GM19372 (cell line): ENCODE results near the gene GTF3C5.
"Not testable (repeated sequence)": the region's sequence is repeated elsewhere in the genome, so short reads cannot be mapped to it uniquely, and the experiment has no call there.

Source experiments
- ATAC-seq: cut with Tn5 transposase; IDR thresholded peaks from one replicate; pipeline ENCODE4 v1.9.1; 2021; ENCODE audit warnings: mild to moderate bottlenecking, low read depth, moderate library complexity; ENCODE audit not compliant: unreplicated experiment

The GTF3C5 gene

DNA sequence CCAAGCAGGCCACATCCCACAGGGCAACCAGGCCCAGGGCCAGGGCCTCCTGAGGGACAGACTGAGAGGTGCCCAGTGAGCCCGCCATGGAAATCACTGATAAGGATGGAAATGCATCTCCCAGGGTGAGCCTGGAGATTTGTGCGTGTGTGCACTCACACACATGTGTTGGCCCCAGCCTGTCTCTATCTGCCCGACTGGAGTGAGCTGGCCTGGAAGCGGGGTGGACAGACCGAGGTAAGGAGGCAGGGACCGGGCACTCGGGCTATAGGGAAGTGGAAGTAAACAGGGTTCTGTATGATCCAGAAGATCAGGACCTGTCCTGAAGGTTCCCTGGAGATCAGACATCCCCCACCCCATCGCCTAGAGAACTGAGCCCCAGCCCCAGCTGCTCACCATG lies 34.9 kb upstream of the GTF3C5 start:
- ATAC-seq: no peak

- ATAC-seq: no peak
Observed at GRCh38 chr9:132996526-132996925, 34.3 kb upstream of the GTF3C5 start.

- ATAC-seq: no peak
Observed at GRCh38 chr9:132997591-132997990, 33.2 kb upstream of the GTF3C5 start.

DNA sequence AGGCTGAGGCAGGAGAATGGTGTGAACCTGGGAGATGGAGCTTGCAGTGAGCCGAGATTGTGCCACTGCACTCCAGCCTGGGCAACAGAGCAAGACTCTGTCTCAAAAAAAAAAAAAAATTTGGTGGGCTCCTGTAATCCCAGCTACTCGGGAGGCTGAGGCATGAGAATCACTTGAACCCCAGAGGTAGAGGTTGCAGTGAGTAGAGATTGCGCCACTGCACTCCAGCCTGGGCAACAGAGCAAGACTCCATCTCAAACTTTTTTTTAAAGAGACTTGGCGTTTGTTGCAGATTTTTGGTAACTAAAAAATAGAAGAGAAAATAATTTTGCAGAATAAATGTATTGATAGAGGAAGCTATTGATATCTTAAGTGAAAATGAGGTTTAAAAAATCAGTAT lies 32.6 kb upstream of the GTF3C5 start:
- ATAC-seq: not testable (repeated sequence)

GRCh38 chr9:132998831-132999635 lies 31.8 kb upstream of the GTF3C5 start:
- ATAC-seq: no peak

DNA sequence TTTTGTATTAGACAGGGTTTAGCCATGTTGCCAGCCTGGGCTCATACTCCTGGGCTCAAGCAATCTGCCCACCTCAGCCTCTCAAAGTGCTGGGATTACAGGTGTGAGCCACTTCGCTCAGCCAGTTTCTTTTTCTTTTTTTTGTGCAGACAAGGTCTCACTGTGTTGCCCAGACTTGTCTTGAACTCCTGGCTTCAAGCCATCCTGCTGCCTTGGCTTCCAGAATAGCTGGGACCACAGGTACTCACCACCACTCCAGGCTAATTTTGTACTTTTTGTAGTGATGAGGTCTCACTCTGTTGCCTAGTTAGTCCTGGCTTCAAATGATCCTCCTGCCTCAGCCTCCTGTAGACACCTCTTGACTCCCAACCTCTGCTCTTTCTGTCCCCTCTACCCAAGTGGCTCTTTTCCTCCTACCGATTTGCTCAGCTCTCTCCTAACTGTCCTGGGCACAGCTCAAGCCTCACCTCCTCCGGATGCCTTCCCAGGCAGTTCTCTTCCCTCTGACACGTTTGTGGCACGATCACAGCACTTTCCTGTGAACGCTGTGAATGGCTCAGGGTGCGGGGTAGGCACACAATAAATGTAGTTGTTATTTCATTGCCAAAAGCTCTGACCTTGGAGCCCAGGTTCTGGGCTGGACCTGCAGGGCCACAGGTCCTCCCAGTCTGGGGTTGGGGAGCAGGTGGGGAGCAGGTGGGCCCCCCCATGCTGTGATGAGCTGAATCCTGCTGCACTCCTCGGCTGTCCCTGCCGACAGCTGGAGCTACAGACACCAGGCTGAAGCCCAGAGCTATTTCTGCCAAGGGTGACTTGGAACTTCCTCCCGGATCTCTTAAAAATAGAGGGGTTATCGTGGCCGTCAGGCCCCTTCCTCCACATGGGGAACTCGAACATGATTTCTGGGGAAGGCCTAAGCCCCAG lies 28.4 kb upstream of the GTF3C5 start:
- ATAC-seq: no peak

DNA sequence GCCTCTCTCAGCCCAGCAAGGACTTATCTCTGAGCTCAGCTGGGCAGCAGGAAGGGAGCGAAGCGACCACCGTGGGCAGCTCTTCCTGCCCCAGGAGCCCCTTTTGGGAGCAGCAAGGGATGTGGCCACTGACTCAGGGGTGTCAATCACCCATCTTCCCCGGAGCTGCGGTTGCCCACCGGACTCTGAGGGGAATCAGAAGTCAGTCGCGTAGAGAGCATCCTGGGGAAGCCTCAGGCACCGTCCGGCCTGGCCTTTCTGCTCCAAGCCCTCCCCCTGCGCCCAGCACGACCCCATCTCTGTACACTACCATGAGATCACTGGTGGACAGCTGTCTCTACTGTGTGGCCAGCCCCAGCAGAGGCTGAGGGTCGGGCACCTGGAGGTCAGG lies 27.7 kb upstream of the GTF3C5 start:
- no peak for ATAC-seq

DNA sequence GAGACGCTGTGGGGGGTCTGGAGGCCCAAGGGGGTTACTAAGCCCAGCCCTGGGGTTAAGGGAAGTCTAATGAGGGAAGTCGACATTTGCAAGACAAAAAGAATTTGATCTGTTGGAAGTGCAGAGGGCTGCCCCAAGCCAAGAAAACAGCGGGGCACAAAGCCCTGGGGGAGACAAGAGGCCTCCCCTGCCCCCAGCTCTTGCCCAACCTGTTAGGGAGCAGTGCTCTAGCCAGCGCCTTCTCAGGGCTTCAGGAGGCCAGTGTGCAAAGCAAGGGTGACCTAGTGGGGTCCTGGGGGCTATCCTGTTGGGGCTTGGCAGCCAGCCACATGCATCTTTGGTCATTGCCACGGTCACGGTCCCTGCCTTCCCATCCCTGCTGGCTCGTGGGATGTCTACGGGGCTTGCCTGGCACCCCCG lies 27.1 kb upstream of the GTF3C5 start:
- no peak for ATAC-seq

GRCh38 chr9:133004091-133004998 lies 26.5 kb upstream of the GTF3C5 start:
- ATAC-seq: no peak

GRCh38 chr9:133004999-133005760 lies 25.6 kb upstream of the GTF3C5 start:
- ATAC-seq: no peak

DNA sequence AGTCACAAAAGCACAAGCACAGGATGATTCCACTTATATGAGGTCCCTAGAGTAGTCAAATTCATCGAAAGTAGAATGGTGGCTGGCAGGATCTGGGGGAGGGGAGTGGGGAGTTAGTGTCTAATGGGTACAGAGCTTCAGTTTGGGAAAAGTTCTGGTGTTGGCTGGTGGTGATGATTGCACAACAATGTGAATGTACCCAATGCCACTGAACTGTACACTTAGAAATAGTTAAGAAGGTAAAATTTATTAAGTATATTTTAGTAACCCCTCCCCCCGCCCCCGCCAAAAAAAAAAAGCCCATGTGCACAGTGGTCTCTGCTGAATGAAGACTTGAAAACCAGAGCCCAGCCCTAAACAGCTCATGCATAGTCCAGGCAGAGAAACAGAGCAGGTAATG lies 24.8 kb upstream of the GTF3C5 start:
- ATAC-seq: no peak

DNA sequence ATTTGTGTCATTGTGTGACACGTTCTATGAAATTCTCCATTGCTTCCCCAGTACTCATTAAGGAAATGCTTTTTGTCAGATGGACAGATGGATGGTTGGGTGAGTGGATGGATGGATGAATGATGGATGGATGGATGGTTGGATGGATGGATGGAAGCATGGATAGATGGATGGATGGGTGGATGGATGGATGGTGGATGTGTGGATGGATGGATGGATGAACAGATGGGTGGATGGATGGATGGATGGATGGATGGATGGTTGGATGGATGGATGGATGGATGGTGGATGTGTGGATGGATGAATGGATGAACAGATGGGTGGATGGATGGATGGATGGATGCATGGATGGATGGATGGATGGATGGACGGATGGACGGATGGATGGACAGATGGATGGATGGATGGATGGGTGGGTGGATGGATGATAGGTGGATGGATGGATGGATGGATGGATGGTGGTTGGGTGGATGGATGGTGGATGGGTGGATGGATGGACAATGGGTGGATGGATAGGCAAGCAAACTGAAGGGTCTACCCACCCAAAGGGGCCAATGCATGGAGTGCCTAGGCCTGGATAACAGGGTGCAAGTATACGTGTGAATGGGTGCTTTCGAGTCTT lies 24.0 kb upstream of the GTF3C5 start:
- ATAC-seq: no peak

- ATAC-seq: no peak
Observed at GRCh38 chr9:133008406-133008805, 22.4 kb upstream of the GTF3C5 start.

- ATAC-seq: no peak
Observed at GRCh38 chr9:133008824-133009223, 22.0 kb upstream of the GTF3C5 start.

DNA sequence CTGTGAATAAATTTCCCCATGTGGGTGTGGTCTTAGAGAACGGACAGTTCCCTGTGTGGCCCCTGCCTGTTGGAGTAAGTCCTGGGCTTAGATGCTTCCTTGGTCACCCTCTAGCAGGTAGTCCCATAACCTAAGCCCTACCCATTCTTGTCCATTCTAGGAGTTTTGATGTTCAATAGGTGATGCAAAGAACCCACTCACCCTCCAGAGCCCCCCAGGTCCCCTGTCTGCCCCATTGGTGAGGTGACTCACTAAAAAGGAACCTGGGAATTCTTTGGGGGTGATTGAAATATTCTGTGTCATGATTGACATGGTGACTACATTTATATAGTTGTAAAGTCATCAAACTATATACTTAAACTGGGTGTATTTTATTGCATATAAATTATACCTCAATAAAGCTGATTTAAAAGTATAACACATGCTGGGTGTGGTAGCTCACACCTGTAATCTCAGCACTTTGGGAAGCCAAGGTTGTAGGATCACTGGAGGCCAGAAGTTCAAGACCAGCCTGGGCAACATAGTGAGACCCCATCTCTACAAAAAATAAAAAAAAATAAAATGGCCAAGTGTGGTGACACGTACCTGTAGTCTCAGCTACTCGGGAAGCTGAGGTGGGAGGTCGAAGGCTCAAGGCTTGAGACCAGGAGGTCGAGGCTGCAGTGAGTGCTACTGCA lies 20.8 kb upstream of the GTF3C5 start:
- ATAC-seq: no peak

DNA sequence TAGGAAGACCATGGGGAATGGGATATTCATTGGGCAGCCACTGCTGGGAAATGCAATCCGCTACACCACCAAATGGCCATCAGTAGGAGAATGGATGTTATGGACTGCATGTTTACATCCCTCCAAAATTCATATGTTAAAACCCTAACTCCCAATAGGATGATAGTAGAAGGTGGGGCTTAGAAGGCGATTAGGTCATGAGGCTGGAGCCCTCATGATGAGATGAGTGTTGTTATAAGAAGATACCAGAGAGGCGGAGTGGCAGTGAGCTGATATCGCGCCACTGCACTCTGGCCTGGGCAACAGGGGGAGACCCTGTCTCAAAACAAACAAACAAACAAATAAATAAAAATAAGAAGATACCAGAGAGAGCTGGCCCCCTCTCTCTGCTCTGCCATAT lies 16.1 kb upstream of the GTF3C5 start:
- no peak for ATAC-seq

DNA sequence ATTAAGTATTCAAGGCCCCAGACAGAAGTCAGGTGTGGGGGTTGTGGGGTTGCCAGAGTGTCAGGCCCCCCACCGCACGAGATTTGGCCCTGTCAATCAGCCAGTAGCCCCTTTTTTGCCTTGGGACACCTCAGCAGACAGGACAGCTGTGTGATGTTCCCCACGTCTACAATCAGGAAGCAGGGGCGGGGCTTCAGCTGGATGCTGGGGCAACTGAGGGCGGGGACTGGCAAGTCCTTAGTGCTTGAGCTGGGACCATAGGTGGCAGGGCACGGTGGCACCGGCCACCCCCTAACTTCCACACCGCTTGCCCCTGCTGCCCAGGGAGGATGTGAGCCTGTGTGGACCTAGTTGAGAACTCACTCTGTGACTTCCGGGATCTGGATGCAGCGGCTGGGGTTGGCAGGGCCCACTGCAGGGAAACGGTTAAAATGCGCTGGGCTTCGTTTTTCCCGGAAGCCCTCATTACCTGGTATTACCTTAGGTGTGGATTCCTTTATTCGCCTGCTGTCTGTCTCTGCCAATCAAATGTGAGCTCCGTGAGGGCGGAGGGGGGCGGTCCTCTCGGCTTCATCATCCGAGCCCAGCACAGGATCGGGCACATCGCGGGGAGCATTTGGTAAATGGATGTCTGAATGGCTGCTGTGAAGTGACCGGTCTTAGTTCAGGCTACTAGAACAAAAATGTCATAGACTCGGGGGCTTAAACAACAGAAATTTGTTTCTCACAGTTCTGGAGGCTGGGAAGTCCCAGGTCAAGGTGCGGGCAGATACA lies 7.5 kb upstream of the GTF3C5 start:
- ATAC-seq: no peak

DNA sequence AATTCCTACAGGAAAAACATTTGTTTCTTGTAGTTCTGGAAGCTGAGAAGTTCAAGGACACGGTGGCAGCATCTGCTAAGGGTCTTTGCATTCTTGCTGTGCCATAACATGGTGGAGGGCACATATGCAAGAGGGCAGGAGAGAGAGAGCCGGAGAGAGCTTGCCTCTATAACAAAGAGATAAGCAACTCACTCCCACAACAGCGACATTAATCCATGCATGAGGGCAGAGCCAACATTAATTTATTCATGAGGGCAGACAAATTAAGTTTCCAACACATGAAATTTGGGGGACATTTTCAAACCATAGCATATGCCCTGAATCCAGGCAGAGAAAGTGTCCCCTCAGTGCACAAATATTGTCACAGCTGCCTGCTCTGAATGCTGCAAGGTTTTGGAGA lies 4.4 kb upstream of the GTF3C5 start:
- no peak for ATAC-seq
